RWPE1 (cell line): Measurements from ENCODE around the gene TNFAIP1.

Experiments
- CTCF ChIA-PET: fragments of 350-600 bp; sonication (Branson Sonifier 250); formaldehyde crosslinking; extraction: SDS; loops from one replicate; lab custom pipeline; 2021; lab: Yijun Ruan, JAX
- POLR2A ChIA-PET: fragments of 400-600 bp; formaldehyde crosslinking; extraction: SDS; loops from one replicate; lab custom pipeline; 2020; ENCODE audit warnings: antibody characterized with exemption; ENCODE audit not compliant: low non-redundant PET; lab: Yijun Ruan, JAX
- DNase-seq: peaks from one replicate; pipeline ENCODE4 v3.0.0; 2012; ENCODE audit warnings: low spot score
- H3K27ac ChIP-seq: fragments of 450-650 bp; 2 replicates; pipeline ENCODE4 v1.5.1; 2017
- CTCF ChIP-seq: fragments of 450-650 bp; conservative IDR thresholded peaks from 2 replicates; pipeline ENCODE4 v1.5.1; 2017; ENCODE audit warnings: low read depth, mild to moderate bottlenecking

Gene TNFAIP1

DNA sequence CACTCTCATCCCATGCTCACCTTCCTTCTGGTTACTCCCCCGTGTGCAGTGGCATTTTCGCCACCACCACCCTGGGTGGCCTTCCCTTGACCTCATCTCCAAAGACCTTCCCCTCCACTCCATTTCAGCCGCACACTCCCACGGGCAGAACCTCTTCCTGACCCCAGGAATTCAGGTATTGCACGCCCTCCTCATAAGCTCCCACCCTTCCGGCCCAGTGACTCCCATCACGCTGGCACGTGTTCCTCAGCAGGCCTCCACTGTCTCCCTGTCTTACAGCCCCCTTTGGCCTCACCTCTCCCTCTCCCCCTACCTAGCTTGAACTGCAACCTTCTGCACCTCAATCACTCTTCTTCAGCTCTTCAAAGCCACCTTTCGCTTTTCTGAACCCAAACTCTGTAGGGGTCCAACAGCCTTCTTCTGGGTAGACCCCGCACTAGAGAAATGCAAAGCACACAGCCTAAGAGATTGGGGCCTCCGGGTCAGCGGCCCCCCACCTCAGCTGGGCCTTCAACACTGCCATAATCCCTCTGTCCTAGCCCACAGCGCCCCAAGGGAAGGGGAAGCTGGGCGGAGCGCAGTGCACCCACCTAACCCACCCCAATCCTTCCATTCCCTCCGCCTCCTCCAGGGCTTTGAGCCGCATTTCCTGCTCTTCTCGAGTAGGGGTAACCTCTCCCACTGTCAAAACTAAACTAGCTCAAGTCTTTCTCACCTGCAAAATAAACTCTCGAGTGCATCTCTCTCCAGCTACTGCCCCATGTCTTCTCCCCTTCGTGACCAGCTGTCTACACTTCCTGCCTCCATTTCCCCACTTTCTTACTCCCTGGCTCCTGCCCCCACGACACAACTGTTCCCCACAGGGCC, 18.2 kb upstream of the TNFAIP1 start:
- CTCF ChIA-PET: interaction anchor here (1.1 kb wide), 1 partner anchor 84 kb away, joined by 5 read pairs; no protein-coding TSS in a partner anchor
- H3K27ac ChIP-seq: peak overlapping the region; percentile 82
- POLR2A ChIA-PET: no interaction called here
- DNase-seq: no peak
- TF ChIP-seq CTCF: no peak

- ChIA-PET POLR2A (interaction anchor here (2.0 kb wide), 1 partner anchor 17 kb away, joined by 8 read pairs; the partner anchor contains the start of genes IFT20 and TNFAIP1), CTCF (interaction anchor here (1.1 to 1.7 kb wide), 3 partner anchors 67 to 235 kb away, joined by 3 to 5 read pairs (median 4); no protein-coding TSS in a partner anchor)
- TF ChIP-seq CTCF: no peak
- no peak for DNase-seq
- H3K27ac ChIP-seq: peak overlapping the region; percentile 82
Observed at GRCh38 chr17:28317966-28318758, 17.4 kb upstream of the TNFAIP1 start.

DNA sequence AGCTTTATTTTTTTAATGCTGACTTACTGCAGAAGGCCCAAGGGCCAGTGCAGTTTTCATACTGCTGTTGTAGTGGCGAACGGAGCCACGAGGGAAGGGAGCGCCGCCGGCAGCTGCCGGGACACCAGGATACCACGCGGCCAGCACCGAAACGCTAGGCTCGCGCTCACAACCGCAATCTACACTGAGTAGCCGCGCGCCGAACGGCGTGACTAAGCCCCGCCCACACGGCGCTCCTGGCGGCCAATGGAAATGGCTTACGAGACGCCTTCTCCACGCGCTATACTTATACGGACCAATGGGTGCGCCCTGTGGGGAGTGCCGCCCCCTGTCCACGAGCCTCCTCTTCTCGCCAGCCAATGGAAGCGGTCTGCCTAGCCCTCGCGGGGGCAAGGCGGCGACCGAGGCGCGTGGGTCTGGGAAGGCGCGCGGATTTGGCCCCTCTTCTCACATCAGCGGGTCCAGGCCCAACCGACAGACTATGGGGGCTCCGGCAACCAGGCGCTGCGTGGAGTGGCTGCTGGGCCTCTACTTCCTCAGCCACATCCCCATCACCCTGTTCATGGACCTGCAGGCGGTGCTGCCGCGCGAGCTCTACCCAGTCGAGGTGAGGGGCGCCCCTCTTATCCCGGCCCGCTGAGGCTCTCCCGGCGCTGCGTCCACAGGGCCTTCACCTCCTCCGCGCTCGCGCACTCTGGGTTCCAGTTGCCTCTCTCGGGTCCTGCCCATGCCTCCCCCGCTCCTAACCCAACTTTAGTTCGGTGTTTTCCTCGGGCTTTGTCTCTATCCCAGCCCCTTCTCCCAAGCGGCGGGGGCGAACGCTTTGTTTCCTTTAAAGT, 16.6 kb upstream of the TNFAIP1 start, which contains the start of gene TMEM97:
TMEM97 (plus strand) TSS at position 442 of the 839 bp plus-strand sequence; CDS start at position 482, 40 bp downstream.
- POLR2A ChIA-PET: interaction anchor here (2.0 kb wide), 1 partner anchor 16 kb away, joined by 8 read pairs; the partner anchor contains the start of genes IFT20 and TNFAIP1
- CTCF ChIA-PET: interaction anchor here (0.6 to 1.7 kb wide), 3 partner anchors 17 to 234 kb away, joined by 3 to 4 read pairs (median 4); partner anchors contain the start of gene TNFAIP1
- TF ChIP-seq CTCF: no peak
- DNase-seq: peak; percentile 95
- peak within 1 kb of the TSS; percentile 82 for H3K27ac ChIP-seq

DNA sequence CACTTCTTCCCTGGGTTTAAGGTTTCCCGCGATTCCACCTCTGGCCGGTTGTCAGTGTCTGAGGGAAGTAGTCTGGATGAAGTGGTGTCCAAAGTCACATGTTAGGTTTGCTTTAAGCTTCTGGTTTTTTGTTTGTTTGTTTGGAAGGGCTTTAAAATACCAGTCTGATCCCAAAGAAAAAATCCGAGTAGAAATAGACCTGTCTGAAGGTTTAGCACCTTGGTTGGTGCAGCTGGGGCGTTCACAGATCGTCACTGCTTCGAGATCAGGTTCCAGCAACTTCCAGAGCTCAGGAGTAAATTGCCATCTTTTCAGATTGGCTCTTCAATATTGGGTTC, 16.0 kb upstream of the TNFAIP1 start:
- no peak for TF ChIP-seq CTCF
- no peak for DNase-seq
- peak overlapping the region; percentile 82 for H3K27ac ChIP-seq
- ChIA-PET POLR2A (interaction anchor here (0.5 to 2.0 kb wide), 2 partner anchors 16 to 313 kb away, joined by 3 to 8 read pairs; partner anchors contain the start of genes IFT20 and TNFAIP1), CTCF (interaction anchor here (0.6 to 1.7 kb wide), 2 partner anchors 16 to 68 kb away, joined by 4 read pairs; partner anchors contain the start of gene TNFAIP1)

DNA sequence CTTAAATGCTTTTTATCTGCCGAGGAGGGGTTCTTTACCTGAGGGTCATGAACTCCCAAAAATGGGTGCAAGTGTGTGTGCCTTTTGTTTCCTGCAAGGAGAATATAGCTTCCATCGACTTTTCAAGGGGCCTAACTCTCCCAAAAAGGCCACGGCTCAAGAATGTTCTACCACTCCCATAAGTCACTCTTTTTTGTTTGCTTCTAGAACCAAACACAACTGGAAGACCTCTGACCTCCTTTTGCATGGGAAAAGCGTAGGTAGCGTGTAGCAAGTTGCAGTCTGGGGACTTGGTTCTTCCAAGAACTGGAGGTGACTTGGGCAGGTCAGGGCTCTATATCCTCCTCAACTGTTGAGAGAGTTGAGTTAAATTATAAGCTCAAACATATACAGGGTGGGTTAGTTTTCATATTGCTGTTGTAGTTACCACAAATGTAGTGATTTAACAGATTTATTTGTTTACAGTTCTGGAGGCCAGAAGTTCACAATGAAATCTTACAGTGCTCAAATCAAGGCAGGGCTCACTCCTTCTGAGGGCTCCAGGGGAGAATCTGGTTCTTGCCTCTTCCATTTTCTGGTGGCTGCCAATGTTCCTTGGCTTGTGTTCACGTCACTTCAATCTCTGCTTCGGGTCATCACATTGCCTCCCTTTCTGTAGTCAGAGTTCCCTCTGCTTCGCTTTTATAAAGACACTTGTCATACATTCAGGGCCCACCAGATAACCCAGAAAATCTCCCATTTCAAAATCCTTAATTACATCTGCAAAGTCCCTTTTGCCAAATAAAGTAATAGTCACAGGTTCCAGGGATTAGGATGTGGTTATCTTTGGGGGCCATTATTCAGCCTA, 15.1 kb upstream of the TNFAIP1 start:
- ChIA-PET POLR2A (interaction anchor here (2.0 kb wide), 1 partner anchor 15 kb away, joined by 8 read pairs; the partner anchor contains the start of genes IFT20 and TNFAIP1), CTCF (no interaction called here)
- no peak overlapping the region for H3K27ac ChIP-seq
- no peak for DNase-seq
- TF ChIP-seq CTCF: no peak
